HepG2 (cell line): ENCODE measurements around the gene ZNF384. TPM values are rescaled to one million over a fixed set of nuclear protein-coding genes. Genes with fewer than 3 reads are reported as not detected.
A peak's percentile ranks its signal among the peaks of the same experiment; 100 is the strongest.

Source experiments
- ATAC-seq: fragments of 200-7000 bp; cut with Tn5 transposase; 3 replicates; pipeline ENCODE4 v1.9.1; 2020; ENCODE audit warnings: mild to moderate bottlenecking, moderate library complexity
- BruUV-seq: library from RNA; stranded (reverse); fragments of 400-500 nt; replicated peaks from 2 replicates; lab custom pipeline; 2021; lab: Mats Ljungman, UMichigan
- CTCF ChIA-PET: fragments of 300-600 bp; formaldehyde crosslinking; extraction: SDS; loops from one replicate; lab custom pipeline; 2021; ENCODE audit warnings: low total read pairs, inconsistent platforms, low intra/inter-chr PET ratio; lab: Yijun Ruan, JAX
- POLR2A ChIA-PET: fragments of 350-600 bp; sonication (Branson Sonifier 250); formaldehyde crosslinking; loops from one replicate; lab custom pipeline; 2020; ENCODE audit warnings: antibody characterized with exemption, inconsistent platforms; lab: Yijun Ruan, JAX
- DNase-seq: peaks from one replicate; pipeline ENCODE4 v3.0.0-alpha.2; 2015; ENCODE audit warnings: low spot score
- FAIRE-seq: peaks from 3 replicates; lab custom pipeline; 2011; peaks lifted over from hg19 to GRCh38; lab: Jason Lieb, UNC
- H2AFZ ChIP-seq: one replicate; pipeline ENCODE4 v1.6.1; 2011; ENCODE audit warnings: low read length, inconsistent platforms
- H3K27ac ChIP-seq: fragments of 300-600 bp; 3 replicates; pipeline ENCODE4 v1.8.0; 2011; ENCODE audit warnings: mixed run types, mild to moderate bottlenecking, mixed read lengths, low read length, inconsistent platforms; ENCODE audit not compliant: insufficient read depth; ENCODE audit errors: extremely low read length
- H3K27me3 ChIP-seq, 2 experiments: fragments of 200-600 bp in 1 of 2; 2 replicates in 1 of 2; 3 replicates in 1 of 2; pipeline versions ENCODE4 v1.6.0 to v1.8.0; 2011; ENCODE audit warnings: low read length in 2 of 2, mild to moderate bottlenecking in 2 of 2, moderate library complexity in 2 of 2, inconsistent platforms in 1 of 2; ENCODE audit not compliant: insufficient read depth in 2 of 2, control insufficient read depth in 1 of 2
- H3K36me3 ChIP-seq, 2 experiments: fragments of 200-600 bp in 1 of 2; replicated peaks in 1 of 2; 2 replicates in 1 of 2; 3 replicates in 1 of 2; pipeline versions ENCODE4 v1.5.1 to v1.8.0; 2011; ENCODE audit warnings: low read length in 2 of 2, inconsistent platforms in 1 of 2; ENCODE audit not compliant: insufficient read depth in 2 of 2, control insufficient read depth in 1 of 2
- H3K4me1 ChIP-seq: 2 replicates; pipeline ENCODE4 v1.5.1; 2012; ENCODE audit warnings: low read length, inconsistent platforms; ENCODE audit not compliant: insufficient read depth
- H3K4me2 ChIP-seq: 2 replicates; pipeline ENCODE4 v1.6.0; 2011; ENCODE audit warnings: low read depth, low read length, inconsistent platforms
- H3K4me3 ChIP-seq, 3 experiments: fragments of 200-600 bp in 1 of 3; sonication (generic), shearing (Covaris generic) in 1 of 3; replicated peaks in 1 of 3; 2 replicates each; pipeline ENCODE4 v1.5.1; 2011 to 2016; ENCODE audit warnings: low read length in 3 of 3, inconsistent platforms in 2 of 3, low read depth in 2 of 3, mild to moderate bottlenecking in 2 of 3, control low read depth in 1 of 3, mixed read lengths in 1 of 3; ENCODE audit not compliant: insufficient read depth in 1 of 3
- H3K79me2 ChIP-seq: one replicate; pipeline ENCODE4 v1.6.1; 2011; ENCODE audit warnings: low read length, inconsistent platforms; ENCODE audit not compliant: insufficient read depth
- H3K9ac ChIP-seq: 2 replicates; pipeline ENCODE4 v1.6.0; 2011; ENCODE audit warnings: mild to moderate bottlenecking, low read depth, low read length, inconsistent platforms; ENCODE audit not compliant: insufficient read depth
- H3K9me3 ChIP-seq: 2 replicates; pipeline ENCODE4 v1.5.1; 2012; ENCODE audit warnings: mild to moderate bottlenecking, low read length
- H4K20me1 ChIP-seq: 2 replicates; pipeline ENCODE4 v1.6.0; 2011; ENCODE audit warnings: inconsistent platforms, mild to moderate bottlenecking, low read length, moderate library complexity; ENCODE audit not compliant: insufficient read depth
- BCL3 ChIP-seq: sonication (generic); formaldehyde crosslinking; IDR thresholded peaks from 2 replicates; pipeline ENCODE4 v1.5.1; 2020; ENCODE audit warnings: mild to moderate bottlenecking, missing genetic modification reagents, moderate library complexity
- CCDC6 ChIP-seq: sonication (generic); formaldehyde crosslinking; IDR thresholded peaks from 2 replicates; pipeline ENCODE4 v1.8.1; 2022; ENCODE audit warnings: mild to moderate bottlenecking, missing genetic modification reagents, moderate library complexity
- CEBPB ChIP-seq: IDR thresholded peaks from 2 replicates; pipeline ENCODE4 v1.6.1; 2011; ENCODE audit warnings: low read depth, low read length, improper control_type of control experiment, borderline replicate concordance
- DNMT3B ChIP-seq: conservative IDR thresholded peaks from 2 replicates; pipeline ENCODE4 v1.6.1; 2016; ENCODE audit warnings: missing biosample characterization, control low read depth
- MTA3 ChIP-seq: sonication (generic); formaldehyde crosslinking; IDR thresholded peaks from 2 replicates; pipeline ENCODE4 v1.4.0; 2020; ENCODE audit warnings: missing genetic modification reagents
- PPARG ChIP-seq: conservative IDR thresholded peaks from 2 replicates; pipeline ENCODE4 v1.6.1; 2016; ENCODE audit warnings: missing biosample characterization, missing genetic modification reagents
- REXO4 ChIP-seq: sonication (generic); formaldehyde crosslinking; IDR thresholded peaks from 2 replicates; pipeline ENCODE4 v1.8.0; 2022; ENCODE audit warnings: missing genetic modification reagents, mild to moderate bottlenecking, borderline replicate concordance
- SMC3 ChIP-seq: IDR thresholded peaks from 2 replicates; pipeline ENCODE4 v1.6.1; 2011; ENCODE audit warnings: low read length, improper control_type of control experiment
- ZNF124 ChIP-seq: sonication (generic); formaldehyde crosslinking; IDR thresholded peaks from 2 replicates; pipeline ENCODE4 v1.4.0; 2020; ENCODE audit warnings: missing genetic modification reagents
- ZNF407 ChIP-seq: sonication (generic); formaldehyde crosslinking; IDR thresholded peaks from one replicate; pipeline ENCODE4 v1.5.1; 2020; ENCODE audit warnings: mild to moderate bottlenecking, missing genetic modification reagents; ENCODE audit errors: not compliant biosample characterization
- WGBS: methylation state at CpG from one replicate; pipeline ENCODE4 v1.1.6; 2017; ENCODE audit warnings: low lambda C conversion rate; 5-methylcytosine and 5-hydroxymethylcytosine counted together
- in situ Hi-C: cut with HindIII; loops from 2 replicates; pipeline ENCODE4 v1.10.0; 2017; ENCODE audit warnings: low pct_unique_long_range_greater_than_20kb; ENCODE audit not compliant: extremely low pct_ligation_motif_present
- intact Hi-C: fragments of 100-400 bp; cut with micrococcal nuclease; formaldehyde crosslinking; loops from one replicate; pipeline ENCODE4 v1.10.0; 2022; ENCODE audit not compliant: unreplicated experiment
- polyA plus RNA-seq, 8 experiments: library from polyadenylated mRNA; depleted of rRNA in 3 of 8; stranded (reverse) in 7 of 8; unstranded in 1 of 8; fragments of >200 nt; fragmentation: Illumina TruSeq in 4 of 8; extraction: Trizol in 4 of 8; gene quantifications; 2 replicates each; pipeline versions ENCODE4 v1.2.1 to v1.2.3, GENCODE V29; 2011 to 2016; ENCODE audit warnings: low read depth in 4 of 8, missing spikeins in 1 of 8, mixed read lengths in 1 of 8; ENCODE audit not compliant: insufficient read depth in 1 of 8
- total RNA-seq, 5 experiments: library from RNA; depleted of rRNA; stranded (reverse); fragments of >200 nt; fragmentation: Illumina TruSeq; extraction: Trizol; gene quantifications; 2 replicates each; pipeline ENCODE4 v1.2.3, GENCODE V29; 2016; ENCODE audit warnings: low read depth in 1 of 5

ZNF384 gene
- total and polyA plus RNA-seq, 2 of the 13 experiments (the other 11 are each of a cell fraction or from before 2014, with no cell fraction given): 23.6 to 55.3 TPM

GRCh38 chr12:6698352-6699046 lies 9.3 kb upstream of the ZNF384 start (continued):
- no peak for TF ChIP-seq PPARG (CRISPR knock-in tag)
- TF ChIP-seq, all 625 proteins: peak for 0

- Histone ChIP-seq H4K20me1 (no peaks in the 10 kb centered on the region), H3K27ac (no peak overlapping the region), H3K9ac (no peak overlapping the region), H3K27me3 (peaks cover 9 to 68% of the 10 kb centered on the region in 2 experiments), H3K4me2 (no peak overlapping the region), H3K9me3 (no peaks in the 10 kb centered on the region), H2AFZ (no peak overlapping the region), H3K4me1 (peaks cover 24% of the 10 kb centered on the region), H3K79me2 (no peaks in the 10 kb centered on the region), H3K4me3 (no peak overlapping the region), H3K36me3 (no peaks in the 10 kb centered on the region)
- in situ Hi-C loops (loop anchor here (5.0 kb wide), 2 partner anchors 35 to 80 kb away; partner anchors contain the start of gene ING4), intact Hi-C loops (loop anchor here (2.0 to 5.0 kb wide), 2 partner anchors 81 to 145 kb away; no protein-coding TSS in a partner anchor)
- POLR2A ChIA-PET: interaction anchor here (1.6 to 1.9 kb wide), 2 partner anchors 8 to 25 kb away, joined by 7 to 9 read pairs; partner anchors contain the start of genes COPS7A and ZNF384
- DNase-seq (peak; percentile 45), FAIRE-seq (peak; percentile 72), ATAC-seq (peak; percentile 84)
- CTCF ChIA-PET: interaction anchor here (0.7 to 2.2 kb wide), 6 partner anchors 30 to 144 kb away, joined by 3 to 33 read pairs (median 4); no protein-coding TSS in a partner anchor
- 31% methylated on average over 13 of the region's 17 CpGs for WGBS
- BruUV-seq: no TSS peak
- TF ChIP-seq MTA3 (CRISPR knock-in tag): no peak
- TF ChIP-seq ZNF407 (CRISPR knock-in tag): no peak
- TF ChIP-seq REXO4 (CRISPR knock-in tag): no peak
- TF ChIP-seq DNMT3B: no peak
- TF ChIP-seq BCL3 (CRISPR knock-in tag): no peak
- TF ChIP-seq CEBPB: no peak
- no peak for TF ChIP-seq ZNF124
- TF ChIP-seq CCDC6: no peak
- peak; percentile 82 for TF ChIP-seq SMC3
Measured at GRCh38 chr12:6697584-6698351, 8.6 kb upstream of the ZNF384 start.
